Retina (tissue), 1 donor: ENCODE measurements around the gene CHIC2.

ENCODE experiments used
- DNase-seq: peaks from one replicate; pipeline ENCODE4 v3.0.0-alpha.2; 2016

CHIC2 gene

DNA sequence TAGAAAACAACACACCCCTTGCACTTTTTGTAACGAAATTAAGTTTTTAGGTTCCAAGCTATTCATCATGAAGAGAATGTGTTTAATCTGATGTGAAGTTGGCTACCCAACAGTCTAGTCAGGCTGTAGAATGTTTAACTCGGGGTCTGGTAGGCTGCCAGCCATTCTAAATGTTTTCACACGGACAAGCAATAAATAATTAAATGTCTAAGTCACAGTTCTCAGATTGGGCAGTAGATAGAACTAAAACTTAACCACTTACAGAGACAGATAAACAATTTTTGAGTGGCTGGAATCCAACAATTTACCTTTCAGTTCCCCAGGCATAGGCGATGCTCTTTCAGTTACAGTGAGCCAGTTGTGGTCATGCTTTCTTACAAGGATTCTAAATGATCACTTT lies 66.5 kb downstream of the CHIC2 start:
- no peak for DNase-seq

DNA sequence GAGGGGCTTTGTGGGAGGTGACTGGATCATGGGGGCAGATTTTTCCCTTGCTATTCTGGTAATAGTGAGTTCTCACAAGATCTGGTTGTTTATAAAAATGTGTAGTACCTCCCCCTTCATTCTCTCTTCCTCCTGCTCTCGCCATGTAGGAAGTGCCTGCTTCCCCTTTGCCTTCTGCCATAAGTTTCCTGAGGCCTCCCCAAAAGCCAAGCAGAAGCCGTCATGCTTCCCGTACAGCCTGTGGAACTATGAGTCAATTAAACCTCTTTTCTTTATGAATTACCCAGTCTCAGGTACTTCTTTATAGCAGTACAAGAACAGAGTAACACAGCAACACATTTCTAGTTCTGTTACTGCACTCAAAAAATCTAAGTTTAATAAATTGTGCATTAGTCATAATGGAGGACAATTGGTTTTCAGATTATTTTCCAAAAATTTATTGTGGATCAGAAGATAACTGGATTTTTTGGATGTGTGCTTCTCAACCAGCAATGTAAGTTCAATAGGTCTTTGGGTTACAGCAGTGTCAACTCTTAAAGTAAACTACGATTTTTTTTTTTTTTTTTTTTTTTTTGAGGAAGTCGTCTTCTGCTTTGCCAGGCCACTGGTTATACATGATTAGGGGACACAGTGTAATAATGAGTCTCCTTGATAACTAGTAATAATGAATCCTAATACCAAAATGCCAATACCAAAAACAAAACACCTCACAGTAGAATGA lies 69.9 kb downstream of the CHIC2 start:
- DNase-seq = no peak

DNA sequence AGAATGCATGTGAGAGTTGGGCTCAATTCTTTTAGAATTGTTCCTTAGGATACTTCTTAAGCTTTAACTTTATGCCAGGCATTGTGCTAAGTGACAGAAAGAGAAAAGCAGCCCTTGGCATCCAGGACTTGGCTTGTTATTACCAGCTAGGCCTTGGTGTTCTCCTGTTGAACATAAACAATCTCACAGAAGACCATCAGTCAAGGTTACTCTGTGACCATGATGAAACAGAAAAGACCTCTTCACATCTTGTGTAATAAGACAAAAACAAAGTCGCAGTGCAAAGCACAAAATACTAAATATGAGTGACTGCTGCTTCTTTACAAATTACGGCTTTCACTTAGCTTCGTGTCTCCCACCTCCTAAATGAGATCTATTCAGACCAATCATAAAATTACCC lies 71.6 kb downstream of the CHIC2 start:
- DNase-seq = no peak

DNA sequence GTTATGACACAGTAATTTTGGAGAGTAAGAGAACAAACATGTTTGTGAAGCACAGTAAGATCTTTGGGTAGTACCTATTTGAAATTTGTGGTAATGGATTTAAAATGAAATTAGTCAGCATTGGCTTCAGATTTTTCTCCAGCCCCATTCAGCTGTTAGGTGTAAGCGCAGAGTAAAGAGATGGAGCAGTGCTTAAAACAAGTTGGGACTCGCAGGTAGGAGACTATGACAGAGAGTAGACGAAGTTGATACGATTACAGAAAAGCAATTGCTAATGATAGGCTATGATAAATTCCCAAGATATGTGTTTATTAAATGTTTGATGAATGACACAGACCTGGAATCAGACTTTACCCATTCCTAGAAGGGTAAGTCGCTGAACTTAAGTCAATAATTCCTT lies 72.6 kb downstream of the CHIC2 start:
- no peak for DNase-seq

DNA sequence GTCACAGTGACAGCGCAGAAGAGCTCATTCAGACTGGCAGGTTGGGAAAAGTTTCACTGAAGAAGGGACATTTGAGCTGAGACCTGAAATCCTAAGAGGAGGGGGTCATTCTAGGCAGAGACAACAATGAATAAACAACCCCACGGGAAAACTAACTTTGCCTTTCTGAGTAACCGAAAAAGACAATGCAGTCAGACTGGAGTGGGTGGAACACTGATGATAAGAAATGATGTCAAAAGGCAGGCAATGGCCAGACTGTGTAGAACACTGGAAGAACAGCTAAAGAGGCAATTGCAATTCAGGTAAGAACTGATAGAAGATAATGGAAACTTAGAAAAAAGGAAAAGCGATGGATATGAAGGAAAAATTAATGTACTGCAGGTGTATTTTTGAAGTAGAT lies 73.8 kb downstream of the CHIC2 start:
- no peak for DNase-seq

DNA sequence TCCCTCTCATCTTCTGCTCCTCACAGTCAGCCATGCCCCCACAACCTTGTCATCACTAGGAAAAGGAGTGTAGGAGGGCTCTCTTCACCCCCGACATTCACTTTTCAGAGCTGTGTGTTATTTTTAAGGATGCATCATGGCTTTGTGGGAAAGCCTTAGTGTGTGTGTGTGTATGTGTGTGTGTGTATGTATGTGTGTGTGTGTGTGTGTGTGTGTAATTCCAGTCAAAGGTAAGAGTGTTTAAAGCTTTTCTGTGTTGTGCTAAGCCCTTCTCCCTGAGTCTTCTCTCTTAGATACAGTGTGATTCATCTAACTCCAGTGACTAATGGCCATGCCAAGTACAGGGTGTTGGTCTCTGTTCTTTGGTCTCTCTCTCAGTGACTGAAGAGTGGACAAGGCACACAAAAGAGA lies 76.6 kb downstream of the CHIC2 start:
- no peak for DNase-seq

DNA sequence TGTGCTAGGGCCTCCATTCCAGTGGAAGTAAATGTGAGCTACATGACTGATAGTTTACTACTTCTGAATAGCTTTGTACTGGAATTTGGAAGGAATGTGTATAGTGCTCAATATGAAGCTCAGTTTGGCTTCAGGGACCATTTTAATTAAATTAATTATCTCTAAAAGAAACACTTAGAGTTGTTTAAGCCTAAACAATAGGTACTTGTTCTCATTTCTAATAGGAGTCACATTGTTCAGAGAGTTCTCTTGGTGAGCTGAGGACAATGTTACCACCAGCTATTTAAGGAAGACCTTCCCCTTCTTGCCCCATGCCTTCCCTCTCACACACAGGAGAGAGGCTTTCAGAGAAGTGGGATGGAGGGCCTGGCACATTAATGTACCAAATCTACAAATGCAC lies 78.3 kb downstream of the CHIC2 start:
- DNase-seq = peak; percentile 20

DNA sequence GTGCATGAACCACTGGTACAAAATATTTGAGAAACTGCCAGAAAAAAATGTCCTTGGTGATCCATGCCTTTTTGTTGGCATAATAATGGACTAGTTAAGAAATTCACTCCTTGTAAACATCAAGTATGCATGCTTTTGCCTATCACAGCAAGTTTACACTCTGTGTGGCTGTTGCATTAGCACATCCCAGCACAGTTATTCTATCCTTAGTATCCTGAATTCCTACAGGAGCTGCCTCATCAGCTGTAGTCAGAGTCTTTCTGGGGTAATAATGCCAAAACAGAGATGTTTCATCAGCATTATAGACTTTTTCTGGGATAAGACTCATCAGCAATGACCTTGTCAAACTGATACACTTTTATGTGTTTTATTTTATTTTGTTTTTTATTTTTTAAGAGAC lies 82.8 kb downstream of the CHIC2 start:
- no peak for DNase-seq

DNA sequence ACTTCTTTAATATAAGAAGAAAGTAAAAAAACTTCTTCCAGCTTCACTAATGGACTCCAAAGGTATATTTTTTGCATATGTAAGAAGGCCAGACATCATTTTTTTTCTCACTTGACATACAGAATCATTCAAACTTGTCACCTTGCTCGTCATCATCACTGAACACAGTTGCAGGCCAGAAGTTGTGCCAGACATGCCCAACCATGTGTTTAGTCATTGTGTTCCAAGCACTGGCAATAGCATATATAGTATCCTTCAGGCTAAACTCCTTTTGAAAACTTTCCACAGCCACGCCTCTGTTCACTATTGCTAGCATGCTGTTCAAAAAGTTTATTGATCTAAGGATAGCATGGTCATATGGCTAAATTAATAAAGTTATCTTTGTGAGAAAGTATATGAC lies 83.3 kb downstream of the CHIC2 start:
- no peak for DNase-seq

DNA sequence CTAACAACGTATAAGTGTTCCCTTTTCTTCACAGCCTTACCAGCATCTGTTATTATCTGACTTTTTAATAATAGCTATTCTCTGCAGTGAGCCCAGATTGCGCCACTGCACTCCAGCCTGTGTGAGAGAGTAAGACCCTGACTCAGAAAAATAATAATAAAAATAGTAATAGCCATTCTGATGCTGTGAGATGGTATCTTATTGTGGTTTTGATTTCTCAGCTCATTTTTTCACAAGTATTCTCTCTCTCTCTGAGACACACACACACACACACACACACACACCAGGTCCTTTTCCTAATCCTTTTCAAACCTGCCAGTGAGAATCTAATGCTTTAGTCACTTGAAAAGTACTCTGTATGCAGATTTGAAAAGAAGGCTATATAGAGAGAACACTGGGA lies 89.8 kb downstream of the CHIC2 start:
- no peak for DNase-seq

DNA sequence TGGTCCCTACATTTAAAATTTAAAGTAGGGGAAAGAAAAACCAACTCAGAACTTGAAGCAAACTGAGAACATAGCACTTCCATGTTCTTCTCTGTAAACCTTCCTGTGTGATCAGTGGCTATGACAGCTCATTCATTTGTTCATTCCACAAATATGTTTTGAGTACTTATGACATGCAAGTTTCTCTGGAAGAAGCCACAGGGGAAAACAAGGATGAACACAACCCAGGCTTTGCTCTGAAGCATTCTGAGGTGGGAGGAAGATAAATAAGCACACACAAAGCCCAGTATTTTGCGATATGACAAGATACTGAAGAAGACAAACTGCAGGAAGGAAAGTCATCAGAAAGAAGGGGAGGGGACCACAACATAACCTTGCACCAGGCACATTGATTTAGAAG lies 96.4 kb downstream of the CHIC2 start:
- DNase-seq = no peak

DNA sequence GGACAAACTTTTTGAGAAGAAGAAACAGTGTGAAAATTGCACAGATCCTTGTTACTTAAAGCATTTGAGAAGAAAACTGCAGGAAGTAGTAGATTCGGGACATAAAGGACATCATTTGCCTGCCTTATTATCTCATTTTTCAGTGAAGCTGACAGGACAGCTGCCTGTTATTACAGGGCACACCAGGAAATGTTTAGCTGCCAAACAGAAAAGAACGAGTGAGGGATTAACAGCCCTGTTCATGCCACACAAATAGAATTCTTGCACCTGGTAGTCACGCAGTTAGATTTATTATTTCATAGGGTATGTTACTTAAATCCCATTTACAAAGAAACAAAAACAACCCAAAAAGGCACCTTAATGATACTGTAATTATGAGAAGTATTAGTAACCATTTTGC lies 100.6 kb downstream of the CHIC2 start:
- no peak for DNase-seq

DNA sequence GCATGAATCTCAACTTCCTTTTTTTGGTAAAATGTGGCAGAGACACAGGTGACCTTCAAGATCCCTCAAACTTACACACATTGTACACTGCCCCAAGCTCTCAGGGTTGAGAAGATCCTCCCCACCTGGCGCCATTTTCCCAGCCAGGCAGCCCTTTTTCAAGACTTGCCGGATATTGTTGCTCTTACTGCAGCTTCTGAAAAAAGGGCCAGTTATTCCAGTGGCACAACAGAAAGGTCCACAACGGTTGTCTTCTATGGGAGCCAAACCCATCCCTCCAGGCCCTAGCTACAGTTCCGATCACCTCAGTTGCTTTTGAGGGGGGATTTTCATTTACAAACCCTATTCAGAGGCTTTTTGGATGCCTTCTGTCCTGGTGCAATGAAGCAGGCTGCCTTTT lies 101.1 kb downstream of the CHIC2 start:
- DNase-seq = no peak

DNA sequence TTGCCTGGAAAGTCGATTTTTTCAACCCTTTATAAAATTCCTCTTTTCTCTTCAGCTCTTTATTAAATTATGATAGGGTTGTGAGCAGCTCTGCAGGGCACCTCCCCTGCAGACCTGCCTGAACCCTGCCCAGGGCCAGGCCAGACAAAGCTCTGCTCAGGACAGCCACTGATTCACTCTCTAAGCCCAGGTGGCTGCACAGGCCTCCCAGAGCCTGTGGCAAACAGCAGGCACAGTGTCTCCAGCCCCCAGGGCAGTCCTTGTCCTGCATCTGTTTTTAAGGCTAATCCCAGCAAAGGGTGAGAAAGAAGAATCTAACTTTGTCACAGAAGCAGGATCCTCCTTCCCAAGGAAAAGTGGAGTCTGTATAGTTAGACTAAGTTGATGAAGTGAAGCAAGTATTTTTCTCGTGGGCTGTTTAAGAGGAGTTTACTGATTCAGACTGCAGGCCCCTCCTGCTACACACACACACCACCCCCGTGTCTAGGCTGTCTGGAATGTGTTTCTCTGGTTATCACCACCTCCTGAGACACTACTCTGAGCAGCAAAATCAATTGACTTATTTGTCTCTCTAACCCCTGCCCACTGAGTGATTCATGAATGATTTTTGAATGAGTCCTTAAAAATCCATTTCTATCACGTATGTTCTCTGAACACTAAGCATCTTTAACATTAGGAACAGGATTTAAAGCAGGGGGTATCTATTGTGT lies 101.7 kb downstream of the CHIC2 start:
- no peak for DNase-seq

DNA sequence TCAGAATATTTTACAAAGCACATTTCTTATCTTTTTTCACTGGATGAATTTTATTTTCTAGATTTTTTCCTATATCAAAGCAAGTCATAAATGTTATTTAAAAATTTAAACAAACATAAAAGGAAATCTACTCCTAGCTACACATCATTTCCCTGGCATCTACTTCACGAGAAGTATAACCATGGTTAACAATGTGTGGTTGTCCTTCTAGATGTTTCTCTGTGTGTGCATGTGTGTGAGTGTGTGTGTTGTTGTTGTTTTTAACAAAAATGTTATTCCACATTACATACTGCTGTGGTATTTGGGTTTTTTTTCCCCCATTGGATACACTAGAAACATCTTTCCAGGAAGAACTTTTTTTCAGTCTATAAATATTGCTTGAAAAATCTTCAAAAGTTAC lies 103.1 kb downstream of the CHIC2 start:
- no peak for DNase-seq

DNA sequence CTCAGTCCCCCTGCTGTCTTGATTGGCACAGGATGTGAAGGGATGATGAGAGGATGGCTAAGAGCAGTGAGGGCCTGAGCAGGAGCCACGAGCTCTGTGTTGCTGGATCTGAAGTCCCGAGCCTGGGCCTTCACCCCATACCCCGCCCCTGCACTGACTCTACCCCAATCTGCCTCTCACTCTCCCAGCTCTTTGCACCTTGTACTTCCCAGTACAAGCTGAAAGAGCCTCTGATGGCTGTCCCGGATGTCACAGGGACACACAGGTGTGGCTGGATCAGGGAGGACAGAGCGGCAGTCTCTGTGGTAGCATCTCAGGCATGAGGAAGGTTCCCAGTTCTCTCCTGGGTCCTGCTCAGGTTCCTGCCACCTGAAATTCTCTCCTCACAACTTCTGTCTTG lies 103.6 kb downstream of the CHIC2 start:
- DNase-seq = no peak
